Mammary epithelial cell (primary cell): Measurements from ENCODE around the gene CASZ1.

Experiments used
- CTCF ChIP-seq, 2 donors: IDR thresholded peaks in 1 of 2; conservative IDR thresholded peaks in 1 of 2; 2 replicates each; pipeline ENCODE4 v1.5.1; 2011 to 2012; ENCODE audit warnings: inconsistent platforms in 2 of 2, low read length in 2 of 2, mild to moderate bottlenecking in 2 of 2, control low read depth in 1 of 2, low read depth in 1 of 2; ENCODE audit not compliant: insufficient read depth in 1 of 2; ENCODE audit errors: extremely low read depth in 1 of 2
- EZH2 ChIP-seq: IDR thresholded peaks from 2 replicates; pipeline ENCODE4 v1.6.1; 2012; ENCODE audit warnings: low read length, inconsistent platforms, borderline replicate concordance

GRCh38 chr1:10745383-10745782 is 51.1 kb downstream of the CASZ1 start:
- TF ChIP-seq EZH2 (no peak), CTCF (conservative IDR thresholded peaks at IDR 0.05 in 1 of 2, IDR thresholded peaks at IDR 0.05 in 1 of 2; ENCODE audit: extremely low read depth in 1 of 2, insufficient read depth in 1 of 2, low read depth in 1 of 2, low read length in 2 of 2) (no peak)
